MM.1S (cell line): ENCODE measurements around the gene ZMIZ2.

Source experiments
- DNase-seq: peaks from one replicate; pipeline ENCODE4 v3.0.0-alpha.2; 2015
- H2AFZ ChIP-seq: fragments of 300-600 bp; sonication (generic); 2 replicates; pipeline ENCODE4 v1.6.0; 2016; ENCODE audit warnings: antibody characterized with exemption, low read length
- H3F3A ChIP-seq: fragments of 300-600 bp; sonication (generic); 2 replicates; pipeline ENCODE4 v1.6.1; 2016; ENCODE audit warnings: mild to moderate bottlenecking, antibody characterized with exemption, low read length, moderate library complexity, mixed read lengths; ENCODE audit not compliant: insufficient read depth
- H3K27ac ChIP-seq: fragments of 300-600 bp; sonication (generic); 2 replicates; pipeline ENCODE4 v1.5.1; 2016; ENCODE audit warnings: mild to moderate bottlenecking, low read length
- H3K27me3 ChIP-seq: fragments of 300-600 bp; sonication (generic); replicated peaks from 2 replicates; pipeline ENCODE4 v1.6.0; 2016; ENCODE audit warnings: low read length; ENCODE audit not compliant: insufficient read depth
- H3K36me3 ChIP-seq: fragments of 300-600 bp; sonication (generic); replicated peaks from 2 replicates; pipeline ENCODE4 v1.6.1; 2016; ENCODE audit warnings: mild to moderate bottlenecking, low read length, mixed read lengths; ENCODE audit not compliant: insufficient read depth
- H3K4me1 ChIP-seq: fragments of 300-600 bp; sonication (generic); 2 replicates; pipeline ENCODE4 v1.6.1; 2016; ENCODE audit warnings: low read length, mixed read lengths
- H3K4me2 ChIP-seq: fragments of 300-600 bp; sonication (generic); 2 replicates; pipeline ENCODE4 v1.6.0; 2016; ENCODE audit warnings: low read depth, low read length
- H3K4me3 ChIP-seq: fragments of 300-600 bp; sonication (generic); 2 replicates; pipeline ENCODE4 v1.5.1; 2016; ENCODE audit warnings: low read length, mixed read lengths
- H3K79me2 ChIP-seq: fragments of 300-600 bp; sonication (generic); 2 replicates; pipeline ENCODE4 v1.6.1; 2016; ENCODE audit warnings: mixed run types, low read length, mixed read lengths
- H3K9ac ChIP-seq: fragments of 300-600 bp; sonication (generic); 2 replicates; pipeline ENCODE4 v1.6.1; 2016; ENCODE audit warnings: low read length, mixed read lengths
- H3K9me2 ChIP-seq: fragments of 300-600 bp; sonication (generic); replicated peaks from 2 replicates; pipeline ENCODE4 v1.6.1; 2016; ENCODE audit warnings: mild to moderate bottlenecking, low read length, mixed read lengths; ENCODE audit not compliant: insufficient read depth
- H3K9me3 ChIP-seq: fragments of 300-600 bp; sonication (generic); replicated peaks from 2 replicates; pipeline ENCODE4 v1.6.1; 2016; ENCODE audit warnings: mild to moderate bottlenecking, low read length, mixed read lengths; ENCODE audit not compliant: insufficient read depth
- H4K20me1 ChIP-seq: fragments of 300-600 bp; sonication (generic); 2 replicates; pipeline ENCODE4 v1.6.1; 2016; ENCODE audit warnings: mild to moderate bottlenecking, low read length, moderate library complexity, mixed read lengths; ENCODE audit not compliant: insufficient read depth
- EZH2 ChIP-seq: fragments of 300-600 bp; sonication (generic); optimal IDR thresholded peaks from 2 replicates; pipeline ENCODE3; 2017; ENCODE audit warnings: low read depth, mild to moderate bottlenecking, antibody characterized with exemption, low read length, mixed read lengths
- EZH2phosphoT487 ChIP-seq: fragments of 300-600 bp; sonication (generic); IDR thresholded peaks from 2 replicates; pipeline ENCODE4 v1.6.1; 2018; ENCODE audit warnings: antibody characterized with exemption, low read length
- TF ChIP-seq, protein P1 (sequence below): fragments of 300-600 bp; sonication (generic); IDR thresholded peaks from 2 replicates; pipeline ENCODE4 v1.5.1; 2016; ENCODE audit warnings: antibody characterized with exemption, low read length, mixed read lengths

The ZMIZ2 gene

GRCh38 chr7:44767912-44768627 lies 19.4 kb downstream of the ZMIZ2 start:
- peak; percentile 45 for DNase-seq
- Histone ChIP-seq H4K20me1 (0 out of 2 replicates have a peak, but pooled peaks cover 3% of the 10 kb centered on the region), H3K9ac (no peak overlapping the region), H3K36me3 (peaks cover 4% of the 10 kb centered on the region), H3K4me2 (no peak overlapping the region; the same call in 1 of the 2 replicates), H3K4me3 (no peak overlapping the region), H3K27me3 (no peaks in the 10 kb centered on the region), H3K9me3 (no peaks in the 10 kb centered on the region), H3K27ac (no peak overlapping the region; the same call in 1 of the 2 replicates), H3K9me2 (no peaks in the 10 kb centered on the region), H3F3A (peaks cover 26% of the 10 kb centered on the region), H3K4me1 (peaks cover 35% of the 10 kb centered on the region), H3K79me2 (no peaks in the 10 kb centered on the region), H2AFZ (no peak overlapping the region)
- TF ChIP-seq EZH2phosphoT487, result no peak
- no peak for TF ChIP-seq EZH2
- TF ChIP-seq, protein P1, sequence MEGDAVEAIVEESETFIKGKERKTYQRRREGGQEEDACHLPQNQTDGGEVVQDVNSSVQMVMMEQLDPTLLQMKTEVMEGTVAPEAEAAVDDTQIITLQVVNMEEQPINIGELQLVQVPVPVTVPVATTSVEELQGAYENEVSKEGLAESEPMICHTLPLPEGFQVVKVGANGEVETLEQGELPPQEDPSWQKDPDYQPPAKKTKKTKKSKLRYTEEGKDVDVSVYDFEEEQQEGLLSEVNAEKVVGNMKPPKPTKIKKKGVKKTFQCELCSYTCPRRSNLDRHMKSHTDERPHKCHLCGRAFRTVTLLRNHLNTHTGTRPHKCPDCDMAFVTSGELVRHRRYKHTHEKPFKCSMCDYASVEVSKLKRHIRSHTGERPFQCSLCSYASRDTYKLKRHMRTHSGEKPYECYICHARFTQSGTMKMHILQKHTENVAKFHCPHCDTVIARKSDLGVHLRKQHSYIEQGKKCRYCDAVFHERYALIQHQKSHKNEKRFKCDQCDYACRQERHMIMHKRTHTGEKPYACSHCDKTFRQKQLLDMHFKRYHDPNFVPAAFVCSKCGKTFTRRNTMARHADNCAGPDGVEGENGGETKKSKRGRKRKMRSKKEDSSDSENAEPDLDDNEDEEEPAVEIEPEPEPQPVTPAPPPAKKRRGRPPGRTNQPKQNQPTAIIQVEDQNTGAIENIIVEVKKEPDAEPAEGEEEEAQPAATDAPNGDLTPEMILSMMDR, result no peak

DNA sequence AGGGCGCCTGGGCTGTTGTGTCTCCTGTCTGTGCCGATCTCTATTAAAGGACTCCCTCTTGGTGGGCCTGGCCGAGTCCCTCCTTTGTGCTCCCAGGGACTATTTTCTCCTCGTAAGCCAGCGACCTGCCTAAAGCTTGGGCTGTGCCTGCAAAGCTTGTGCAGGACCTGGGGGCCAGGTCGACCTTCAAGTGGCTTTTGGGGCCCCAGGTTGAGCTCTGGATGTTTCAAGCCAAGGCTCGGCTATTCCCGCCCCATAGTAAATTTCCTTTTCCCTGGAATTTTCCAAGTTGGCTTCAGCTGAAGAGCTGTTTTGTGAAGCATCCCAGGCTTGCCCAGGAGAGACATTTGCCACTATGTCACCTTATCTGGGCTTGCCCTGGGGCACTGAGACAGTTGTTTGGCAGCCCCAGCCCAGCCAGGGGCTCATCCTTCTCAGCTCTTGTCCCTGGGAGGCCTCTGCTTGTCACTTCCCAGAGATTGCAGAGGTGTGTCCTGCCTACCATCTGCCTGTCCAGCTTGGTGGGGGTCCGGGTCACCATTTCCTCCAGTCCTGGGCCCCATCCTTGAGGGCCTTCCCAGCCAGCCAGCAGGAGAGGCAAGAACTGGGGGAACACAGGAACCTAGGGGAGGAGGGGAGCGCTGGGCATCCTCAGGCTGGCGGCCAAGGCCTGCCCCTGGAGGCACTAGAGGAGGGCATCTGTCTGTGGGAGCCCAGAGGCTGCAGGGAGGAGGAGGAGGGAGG lies 20.2 kb downstream of the ZMIZ2 start:
- H3K4me2 ChIP-seq, result peak overlapping the region; percentile 30
- no peak for DNase-seq
- no peak overlapping the region for H3K27ac ChIP-seq
- no peaks in the 10 kb centered on the region for H3K9me2 ChIP-seq
- TF ChIP-seq, protein P1, result no peak
- no peak overlapping the region for H2AFZ ChIP-seq
- H3F3A ChIP-seq, result peaks cover 26% of the 10 kb centered on the region
- H3K9me3 ChIP-seq, result no peaks in the 10 kb centered on the region
- 0 out of 2 replicates have a peak, but pooled peaks cover 3% of the 10 kb centered on the region for H4K20me1 ChIP-seq
- no peak overlapping the region for H3K9ac ChIP-seq
- no peaks in the 10 kb centered on the region for H3K79me2 ChIP-seq
- peaks cover 35% of the 10 kb centered on the region for H3K4me1 ChIP-seq
- no peak overlapping the region for H3K4me3 ChIP-seq
- H3K36me3 ChIP-seq, result peaks cover 4% of the 10 kb centered on the region
- no peaks in the 10 kb centered on the region for H3K27me3 ChIP-seq

- Histone ChIP-seq H3K27ac (peak overlapping the region; percentile 29; the same call in 1 of the 2 replicates), H3K9me2 (no peaks in the 10 kb centered on the region), H3K27me3 (no peaks in the 10 kb centered on the region), H3K36me3 (peaks cover 4% of the 10 kb centered on the region), H2AFZ (no peak overlapping the region), H3K9me3 (no peaks in the 10 kb centered on the region), H3K9ac (no peak overlapping the region), H3F3A (peaks cover 26% of the 10 kb centered on the region), H3K4me1 (peaks cover 35% of the 10 kb centered on the region), H3K4me3 (no peak overlapping the region), H3K4me2 (peak overlapping the region; percentile 30), H3K79me2 (no peaks in the 10 kb centered on the region), H4K20me1 (0 out of 2 replicates have a peak, but pooled peaks cover 3% of the 10 kb centered on the region)
- no peak for DNase-seq
- TF ChIP-seq, protein P1, result no peak
- TF ChIP-seq EZH2 (no peak), EZH2phosphoT487 (no peak)
Observed at GRCh38 chr7:44769376-44769775, 20.7 kb downstream of the ZMIZ2 start.
